Calu3 (cell line): ENCODE data around the gene TUBA1A. TPM values are rescaled to one million over a fixed set of nuclear protein-coding genes. Genes with fewer than 3 reads are reported as not detected.
"Not testable (repeated sequence)": the region's sequence is repeated elsewhere in the genome, so short reads cannot be mapped to it uniquely, and the experiment has no call there.

Experiments used
- BruUV-seq: library from RNA; stranded (reverse); fragments of 400-500 nt; replicated peaks from 2 replicates; lab custom pipeline; 2021; lab: Mats Ljungman, UMichigan
- CTCF ChIA-PET: fragments of 300-600 bp; sonication (Branson Sonifier 250); formaldehyde crosslinking; loops from one replicate; lab custom pipeline; 2022; ENCODE audit warnings: antibody characterized with exemption; lab: Charles Lee
- DNase-seq: peaks from one replicate; pipeline ENCODE4 v3.0.0; 2022
- H3K27ac Mint-ChIP-seq: one replicate; pipeline ENCODE4 v1.8.0; 2022; ENCODE audit warnings: mixed read lengths; ENCODE audit not compliant: unreplicated experiment
- H3K27me3 Mint-ChIP-seq: one replicate; pipeline ENCODE4 v1.8.0; 2022; ENCODE audit warnings: mixed read lengths; ENCODE audit not compliant: unreplicated experiment
- H3K36me3 Mint-ChIP-seq: one replicate; pipeline ENCODE4 v1.8.0; 2022; ENCODE audit warnings: mild to moderate bottlenecking, moderate library complexity, mixed read lengths; ENCODE audit not compliant: insufficient read depth, unreplicated experiment
- H3K4me1 Mint-ChIP-seq: one replicate; pipeline ENCODE4 v1.8.0; 2022; ENCODE audit warnings: mild to moderate bottlenecking, low read depth, mixed read lengths; ENCODE audit not compliant: unreplicated experiment
- H3K4me3 Mint-ChIP-seq: one replicate; pipeline ENCODE4 v1.8.0; 2022; ENCODE audit warnings: mild to moderate bottlenecking, low read depth, moderate library complexity, mixed read lengths; ENCODE audit not compliant: unreplicated experiment
- H3K9me3 Mint-ChIP-seq: one replicate; pipeline ENCODE4 v1.8.0; 2022; ENCODE audit warnings: low read depth, mixed read lengths; ENCODE audit not compliant: unreplicated experiment
- intact Hi-C: fragments of 100-400 bp; cut with micrococcal nuclease; formaldehyde crosslinking; loops from one replicate; pipeline ENCODE4 v1.10.0; 2022; ENCODE audit not compliant: unreplicated experiment
- total RNA-seq: library from RNA; stranded (reverse); gene quantifications from 2 replicates; pipeline ENCODE4 v1.2.3, GENCODE V29; 2022
- TF ChIP-seq, protein P1 (sequence below): fragments of 200-600 bp; IDR thresholded peaks from one replicate; pipeline ENCODE4 v1.8.0; 2022; ENCODE audit warnings: antibody characterized with exemption; ENCODE audit not compliant: unreplicated experiment

TUBA1A gene
- total RNA-seq, 1 experiment from 2014 or later, result 9.2 TPM

DNA sequence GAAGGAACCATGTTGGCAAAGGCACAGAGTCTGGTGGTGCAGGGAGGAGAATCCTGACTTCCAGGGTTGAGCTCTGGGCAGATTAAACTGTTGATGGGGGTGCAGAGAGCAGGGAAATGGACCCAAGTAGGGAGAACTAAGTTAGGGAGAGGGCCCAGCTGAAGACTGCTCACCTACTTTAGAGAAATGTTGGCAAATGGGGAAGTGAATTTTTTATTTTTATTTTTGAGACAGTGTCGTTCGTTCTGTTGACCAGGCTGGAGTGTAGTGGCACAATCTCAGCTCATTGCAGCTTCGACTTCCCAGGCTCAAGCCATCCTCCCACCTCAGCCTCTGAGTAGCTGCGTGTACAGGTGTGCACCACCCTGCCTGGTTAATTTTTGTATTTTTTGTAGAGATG is 32.1 kb upstream of the TUBA1A start:
- Mint-ChIP-seq H3K27ac (no peak overlapping the region), H3K4me3 (no peak overlapping the region), H3K36me3 (no peaks in the 10 kb centered on the region), H3K4me1 (peaks cover 8% of the 10 kb centered on the region), H3K27me3 (no peaks in the 10 kb centered on the region), H3K9me3 (no peaks in the 10 kb centered on the region)
- TF ChIP-seq, protein P1, sequence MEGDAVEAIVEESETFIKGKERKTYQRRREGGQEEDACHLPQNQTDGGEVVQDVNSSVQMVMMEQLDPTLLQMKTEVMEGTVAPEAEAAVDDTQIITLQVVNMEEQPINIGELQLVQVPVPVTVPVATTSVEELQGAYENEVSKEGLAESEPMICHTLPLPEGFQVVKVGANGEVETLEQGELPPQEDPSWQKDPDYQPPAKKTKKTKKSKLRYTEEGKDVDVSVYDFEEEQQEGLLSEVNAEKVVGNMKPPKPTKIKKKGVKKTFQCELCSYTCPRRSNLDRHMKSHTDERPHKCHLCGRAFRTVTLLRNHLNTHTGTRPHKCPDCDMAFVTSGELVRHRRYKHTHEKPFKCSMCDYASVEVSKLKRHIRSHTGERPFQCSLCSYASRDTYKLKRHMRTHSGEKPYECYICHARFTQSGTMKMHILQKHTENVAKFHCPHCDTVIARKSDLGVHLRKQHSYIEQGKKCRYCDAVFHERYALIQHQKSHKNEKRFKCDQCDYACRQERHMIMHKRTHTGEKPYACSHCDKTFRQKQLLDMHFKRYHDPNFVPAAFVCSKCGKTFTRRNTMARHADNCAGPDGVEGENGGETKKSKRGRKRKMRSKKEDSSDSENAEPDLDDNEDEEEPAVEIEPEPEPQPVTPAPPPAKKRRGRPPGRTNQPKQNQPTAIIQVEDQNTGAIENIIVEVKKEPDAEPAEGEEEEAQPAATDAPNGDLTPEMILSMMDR, result no peak
- no TSS peak for BruUV-seq
- CTCF ChIA-PET, result no interaction called here
- DNase-seq, result no peak
- intact Hi-C loops, result no loop called here

DNA sequence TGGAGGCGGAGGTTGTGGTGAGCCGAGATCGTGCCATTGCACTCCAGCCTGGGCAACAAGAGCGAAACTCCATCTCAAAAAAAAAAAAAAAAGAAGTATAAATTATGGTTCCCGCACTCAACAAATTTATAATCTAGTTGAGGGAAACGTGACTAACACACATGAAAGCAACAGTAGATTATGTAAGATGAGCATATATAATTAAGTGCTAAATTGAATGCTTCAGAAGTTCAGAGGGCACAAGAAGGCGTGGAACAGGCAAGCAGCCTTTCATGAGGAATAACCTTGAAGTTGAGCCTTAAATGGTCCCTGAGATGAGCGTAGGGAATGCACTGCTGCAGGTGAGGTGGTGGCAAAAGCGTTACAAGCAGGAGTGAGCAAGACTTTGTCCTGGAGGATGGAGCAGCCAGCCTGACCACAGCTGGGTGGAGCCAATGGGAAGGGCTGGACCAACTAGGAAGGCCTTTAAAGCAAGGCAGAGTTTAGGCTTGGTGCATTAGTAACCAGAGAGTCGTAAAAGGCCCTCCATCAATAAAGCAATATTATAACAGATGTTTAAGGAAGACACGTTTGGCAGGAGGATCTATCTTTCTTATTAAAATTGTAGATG is 30.6 kb upstream of the TUBA1A start:
- H3K36me3 Mint-ChIP-seq, result no peaks in the 10 kb centered on the region
- no peak overlapping the region for H3K27ac Mint-ChIP-seq
- no peak overlapping the region for H3K4me3 Mint-ChIP-seq
- H3K27me3 Mint-ChIP-seq, result no peaks in the 10 kb centered on the region
- intact Hi-C loops, result no loop called here
- H3K4me1 Mint-ChIP-seq, result peaks cover 8% of the 10 kb centered on the region
- TF ChIP-seq, protein P1, result no peak
- no TSS peak for BruUV-seq
- CTCF ChIA-PET, result no interaction called here
- no peaks in the 10 kb centered on the region for H3K9me3 Mint-ChIP-seq
- DNase-seq, result no peak

DNA sequence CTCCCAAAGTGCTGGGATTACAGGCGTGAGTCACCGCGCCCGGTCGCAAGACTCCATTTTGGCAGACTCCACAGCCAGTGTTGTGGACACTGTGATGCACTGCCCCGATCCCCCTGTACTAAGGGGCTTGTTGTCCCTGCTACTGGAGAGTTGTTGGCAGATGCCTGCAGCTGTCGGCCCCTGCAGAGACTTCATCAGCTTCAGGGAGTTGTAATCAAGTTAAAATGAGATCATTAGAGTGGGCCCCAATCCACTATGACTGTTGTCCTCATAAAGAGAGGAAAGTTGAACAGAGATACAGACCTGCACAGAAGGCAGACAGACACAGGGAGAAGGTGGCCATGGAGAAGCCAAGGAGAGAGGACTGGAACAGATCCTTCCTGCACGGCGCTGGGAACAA is 23.7 kb upstream of the TUBA1A start:
- no peaks in the 10 kb centered on the region for H3K27me3 Mint-ChIP-seq
- no peaks in the 10 kb centered on the region for H3K9me3 Mint-ChIP-seq
- no peak for DNase-seq
- BruUV-seq, result no TSS peak
- H3K27ac Mint-ChIP-seq, result no peak overlapping the region
- CTCF ChIA-PET, result no interaction called here
- intact Hi-C loops, result no loop called here
- H3K4me3 Mint-ChIP-seq, result no peak overlapping the region
- H3K4me1 Mint-ChIP-seq, result peaks cover 8% of the 10 kb centered on the region
- H3K36me3 Mint-ChIP-seq, result no peaks in the 10 kb centered on the region
- TF ChIP-seq, protein P1, result no peak

DNA sequence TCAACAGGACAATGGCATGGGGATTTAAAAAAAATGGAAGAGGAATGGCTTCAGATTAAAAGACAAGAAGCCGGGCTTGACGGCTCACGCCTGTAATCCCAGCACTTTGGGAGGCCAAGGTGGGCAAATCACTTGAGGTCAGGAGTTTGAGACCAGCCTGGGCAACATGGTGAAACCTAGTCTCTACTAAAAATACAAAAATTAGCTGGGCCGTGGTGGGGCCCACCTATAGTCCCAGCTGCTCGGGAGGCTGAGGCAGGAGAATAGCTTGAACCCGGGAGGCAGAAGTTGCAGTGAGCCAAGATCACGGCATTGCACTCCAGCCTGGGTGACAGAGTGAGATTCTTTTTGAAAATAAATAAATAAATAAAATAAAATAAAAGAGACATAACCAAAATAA is 21.8 kb upstream of the TUBA1A start:
- CTCF ChIA-PET, H3K9me3 Mint-ChIP-seq, H3K4me1 Mint-ChIP-seq, intact Hi-C loops, H3K27me3 Mint-ChIP-seq, DNase-seq, H3K4me3 Mint-ChIP-seq, H3K36me3 Mint-ChIP-seq, H3K27ac Mint-ChIP-seq, BruUV-seq: not testable (repeated sequence)

DNA sequence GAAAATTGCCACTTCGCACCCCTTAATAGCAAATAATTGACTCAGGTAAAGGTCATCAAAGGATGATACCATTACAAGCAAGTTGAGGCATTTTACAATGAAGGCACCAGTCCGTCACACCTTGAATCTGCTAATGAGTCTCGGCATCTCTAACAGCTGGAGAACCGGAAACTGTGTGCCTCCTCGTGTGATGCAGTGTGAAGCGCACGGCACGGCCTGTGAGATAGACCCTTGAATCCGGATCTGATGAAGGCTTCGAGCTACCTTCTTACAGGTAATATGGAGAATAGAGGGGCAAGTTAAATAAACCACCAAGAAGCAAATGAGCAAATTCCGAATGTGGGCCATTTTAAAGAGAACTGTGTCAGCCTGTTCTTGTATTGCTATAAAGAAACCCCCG is 19.8 kb upstream of the TUBA1A start:
- H3K36me3 Mint-ChIP-seq, result no peaks in the 10 kb centered on the region
- H3K4me3 Mint-ChIP-seq, result no peak overlapping the region
- no peaks in the 10 kb centered on the region for H3K9me3 Mint-ChIP-seq
- no TSS peak for BruUV-seq
- no peak overlapping the region for H3K27ac Mint-ChIP-seq
- H3K27me3 Mint-ChIP-seq, result no peaks in the 10 kb centered on the region
- TF ChIP-seq, protein P1, result no peak
- CTCF ChIA-PET, result interaction anchor here (0.6 kb wide), 1 partner anchor 1117 kb away, joined by 3 read pairs; no protein-coding TSS in a partner anchor
- intact Hi-C loops, result no loop called here
- H3K4me1 Mint-ChIP-seq, result peaks cover 6% of the 10 kb centered on the region
- DNase-seq, result no peak
